Heart left ventricle (tissue), 16 donors: ENCODE results near the gene BTBD18. TPM values are rescaled to one million over a fixed set of nuclear protein-coding genes. Genes with fewer than 3 reads are reported as not detected.
A peak's percentile ranks its signal among the peaks of the same experiment; 100 is the strongest.
"Not testable (repeated sequence)": the region's sequence is repeated elsewhere in the genome, so short reads cannot be mapped to it uniquely, and the experiment has no call there.

Experiments used
- ATAC-seq, 4 donors: fragments of 200-7000 bp; cut with Tn5 transposase; one replicate each; pipeline ENCODE4 v1.9.1; 2020 to 2022; ENCODE audit warnings: moderate library complexity in 4 of 4, mild to moderate bottlenecking in 3 of 4, moderate number of reproducible peaks in 1 of 4
- DNase-seq, 5 donors: peaks; one replicate each; pipeline ENCODE4 v3.0.0-alpha.2; 2020
- H3K27ac ChIP-seq, 12 donors: fragments of 200-600 bp; sonication (generic) in 4 of 12; one replicate each; pipeline versions ENCODE4 v1.5.0 to v1.8.0; 2016 to 2022; ENCODE audit warnings: mild to moderate bottlenecking in 2 of 12
- H3K27me3 ChIP-seq, 9 donors: fragments of 200-600 bp; sonication (generic) in 2 of 9; one replicate each; pipeline versions ENCODE4 v1.5.1 to v1.8.0; 2016 to 2022; ENCODE audit warnings: mild to moderate bottlenecking in 3 of 9
- H3K36me3 ChIP-seq, 9 donors: fragments of 200-600 bp; sonication (generic) in 2 of 9; one replicate each; pipeline versions ENCODE4 v1.5.0 to v1.8.0; 2018 to 2022; ENCODE audit warnings: mild to moderate bottlenecking in 2 of 9
- H3K4me1 ChIP-seq, 12 donors: fragments of 200-600 bp; sonication (generic) in 4 of 12; one replicate each; pipeline versions ENCODE4 v1.5.0 to v1.8.0; 2016 to 2022; ENCODE audit warnings: mild to moderate bottlenecking in 3 of 12
- H3K4me3 ChIP-seq, 12 donors: fragments of 200-600 bp; sonication (generic) in 4 of 12; one replicate each; pipeline versions ENCODE4 v1.5.0 to v1.8.0; 2017 to 2022; ENCODE audit warnings: mild to moderate bottlenecking in 9 of 12, moderate library complexity in 4 of 12
- H3K9me3 ChIP-seq, 12 donors: fragments of 200-600 bp; sonication (generic) in 4 of 12; one replicate each; pipeline versions ENCODE4 v1.5.0 to v1.8.0; 2016 to 2022; ENCODE audit warnings: mild to moderate bottlenecking in 1 of 12
- POLR2A ChIP-seq, 2 donors: fragments of 450-650 bp; IDR thresholded peaks; one replicate each; pipeline ENCODE4 v1.6.1; 2017; ENCODE audit warnings: antibody characterized with exemption in 2 of 2, mild to moderate bottlenecking in 2 of 2, moderate library complexity in 2 of 2
- WGBS, 4 donors: extraction: QIAGEN DNeasy Blood & Tissue Kit in 2 of 4; methylation state at CpG; one replicate each; pipeline versions ENCODE4 v1.1.5 to v1.1.7; 2013 to 2018; 5-methylcytosine and 5-hydroxymethylcytosine counted together
- intact Hi-C, 10 donors: fragments of 100-400 bp; cut with DNase I; formaldehyde crosslinking; loops; one replicate each; pipeline versions ENCODE4 v1.11.1 to v1.14.2; 2022
- polyA plus RNA-seq, 2 donors: library from polyadenylated mRNA; stranded (reverse); fragments of 200-250 nt; gene quantifications; one replicate each; pipeline ENCODE4 v1.2.3, GENCODE V29; 2013
- total RNA-seq, 9 donors: library from RNA; depleted of rRNA in 2 of 9; stranded (reverse); fragments of >200 nt in 2 of 9; fragmentation: NEBNext Ultra II Directional in 3 of 9; extraction: Animal tissue kit (Norgen Biotek cat#: 25700) in 3 of 9; gene quantifications; one replicate each; pipeline versions ENCODE4 v1.1.0 to v1.2.4, GENCODE V29; 2016 to 2023
- TF ChIP-seq, protein P1 (sequence below), 12 donors: fragments of 200-600 bp; sonication (generic) in 4 of 12; IDR thresholded peaks; one replicate each; pipeline versions ENCODE4 v1.5.0 to v1.8.0; 2018 to 2022; ENCODE audit warnings: antibody characterized with exemption in 12 of 12, mild to moderate bottlenecking in 5 of 12
- donor health status: ischemic (EF 13 %, LVEDD 7.1; RV severe dilation, severe dysfunction).
- donor health status: healthy with polysubstance abuse.
- donor health status: DM: no; HTN: yes; CAD: no.
- donor health status: DM: no; HTN: no; CAD: no.
- donor health status: ischemic (EF 25% LVEDD 6.9; RV normal size, moderate dysfunction).
- donor health status: ischemic (EF 25% LVEDD 5.7; RV mildly dilated, moderate dysfunction).
- donor health status: healthy.
- donor health status: DM: yes; HTN: yes; CAD: no.
- donor health status: ischemic (EF 35%, LVEDD 5.7; RV mildly dilated, moderate dysfunction).
- donor health status: nonischemic (EF 11% LVEDD 7.7; RV severe dilation, severe dysfunction).
- donor health status: DM: yes; HTN: yes; CAD: no.
- donor health status: PGD.
- donor health status: ischemic (EF 29% LVEDD 5.4; RV normal size, mild dysfunction).
- donor health status: nonischemic (EF 23%, LVEDD 6.1; RV moderate dilation, normal function).

The BTBD18 gene
- total and polyA plus RNA-seq, 11 donors: 0.11 TPM; not detected in 10

- H3K9me3 ChIP-seq: no peaks in the 10 kb centered on the region
- H3K27me3 ChIP-seq: no peaks in the 10 kb centered on the region
- intact Hi-C loops: loop anchor here in 4 of 10 donors (1.0 to 5.0 kb wide), 5 partner anchors 29 to 865 kb away; partner anchors contain the start of genes ZDHHC5 (in 2 of the 4), LPXN (in 1 of the 4), SELENOH (in 1 of the 4) and ZFP91 (in 1 of the 4)
- TF ChIP-seq, protein P1, sequence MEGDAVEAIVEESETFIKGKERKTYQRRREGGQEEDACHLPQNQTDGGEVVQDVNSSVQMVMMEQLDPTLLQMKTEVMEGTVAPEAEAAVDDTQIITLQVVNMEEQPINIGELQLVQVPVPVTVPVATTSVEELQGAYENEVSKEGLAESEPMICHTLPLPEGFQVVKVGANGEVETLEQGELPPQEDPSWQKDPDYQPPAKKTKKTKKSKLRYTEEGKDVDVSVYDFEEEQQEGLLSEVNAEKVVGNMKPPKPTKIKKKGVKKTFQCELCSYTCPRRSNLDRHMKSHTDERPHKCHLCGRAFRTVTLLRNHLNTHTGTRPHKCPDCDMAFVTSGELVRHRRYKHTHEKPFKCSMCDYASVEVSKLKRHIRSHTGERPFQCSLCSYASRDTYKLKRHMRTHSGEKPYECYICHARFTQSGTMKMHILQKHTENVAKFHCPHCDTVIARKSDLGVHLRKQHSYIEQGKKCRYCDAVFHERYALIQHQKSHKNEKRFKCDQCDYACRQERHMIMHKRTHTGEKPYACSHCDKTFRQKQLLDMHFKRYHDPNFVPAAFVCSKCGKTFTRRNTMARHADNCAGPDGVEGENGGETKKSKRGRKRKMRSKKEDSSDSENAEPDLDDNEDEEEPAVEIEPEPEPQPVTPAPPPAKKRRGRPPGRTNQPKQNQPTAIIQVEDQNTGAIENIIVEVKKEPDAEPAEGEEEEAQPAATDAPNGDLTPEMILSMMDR (IDR thresholded peaks at IDR 0.05): no peak
- TF ChIP-seq POLR2A (IDR thresholded peaks at IDR 0.05): no peak
- WGBS, 4 donors: 0 to 1% (median 0%) methylated on average over 41 to 53 of the region's 53 CpGs
- DNase-seq (peak; percentile 92 to 96 (median 94)), ATAC-seq (peak; percentile 97 to 98 (median 97))
- H3K4me1 ChIP-seq: peaks cover 0 to 47% (median 31%) of the 10 kb centered on the region in 12 donors
- peak within 1 kb of the TSS; percentile 68 to 100 (median 90) for H3K4me3 ChIP-seq
- H3K27ac ChIP-seq: peak within 1 kb of the TSS; percentile 73 to 95 (median 91)
- peaks cover 0 to 9% (median 6%) of the 10 kb centered on the region in 9 donors for H3K36me3 ChIP-seq
These were observed 39.1 kb downstream of the BTBD18 start, which contains the start of gene TMX2 for GRCh38 chr11:57712256-57713150. TSS of gene TMX2 (plus strand) at chr11:57712593. CDS start at chr11:57712619, 26 bp downstream.

DNA sequence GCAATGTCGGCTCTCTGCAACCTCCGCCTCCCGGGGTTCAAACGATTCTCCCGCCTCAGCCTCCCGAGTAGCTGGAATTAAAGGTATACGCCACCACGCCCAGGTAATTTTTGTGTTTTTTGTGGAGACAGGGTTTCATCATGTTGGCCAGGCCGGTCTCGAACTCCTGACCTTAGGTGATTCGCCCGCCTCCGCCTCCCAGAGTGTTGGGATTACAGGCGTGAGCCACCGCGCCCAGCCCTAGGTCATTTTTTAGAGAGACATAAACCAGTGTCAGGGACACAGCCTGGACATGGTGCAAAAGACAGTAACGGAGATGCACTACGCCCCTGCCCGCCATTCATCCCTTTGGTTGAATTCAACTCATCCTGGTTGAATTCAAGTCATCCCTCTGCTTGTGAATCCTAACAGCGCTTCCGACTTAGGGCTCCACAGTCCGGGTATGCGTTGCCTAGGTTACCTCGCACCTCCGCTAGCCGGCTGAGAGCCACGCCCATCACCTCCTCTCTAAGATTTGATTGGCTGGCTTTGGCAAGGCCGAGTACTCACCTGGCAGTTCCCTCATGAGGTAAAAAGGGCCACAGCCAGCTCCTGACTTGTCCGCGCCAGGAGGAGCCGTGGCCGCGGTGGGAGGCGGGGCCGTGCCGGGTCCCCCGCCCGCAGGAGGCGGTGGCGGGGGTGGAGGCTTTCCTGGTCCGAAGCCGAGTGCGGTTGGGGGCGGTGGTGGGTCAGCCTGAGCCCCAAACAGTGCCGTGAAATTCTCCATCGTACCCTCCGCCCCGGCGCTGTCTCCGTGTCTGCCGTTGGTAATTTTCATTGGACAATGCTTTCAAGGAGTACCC, 40.0 kb downstream of the BTBD18 start, which contains the start of gene MED19:
Gene MED19, minus strand, starts transcription at position 802 of the 842 bp plus-strand sequence. Its CDS starts 36 bp downstream, at position 766.
- TF ChIP-seq POLR2A (IDR thresholded peaks at IDR 0.05): peak in 1 of 2 donors; percentile 66
- TF ChIP-seq, protein P1 (IDR thresholded peaks at IDR 0.05): peak in 1 of 12 donors; percentile 13
- H3K9me3 ChIP-seq: no peaks in the 10 kb centered on the region
- H3K4me1 ChIP-seq: peaks cover 0 to 47% (median 31%) of the 10 kb centered on the region in 12 donors
- peaks cover 0 to 11% (median 6%) of the 10 kb centered on the region in 9 donors for H3K36me3 ChIP-seq
- intact Hi-C loops: loop anchor here in 4 of 10 donors (1.0 to 5.0 kb wide), 5 partner anchors 30 to 866 kb away; partner anchors contain the start of genes ZDHHC5 (in 2 of the 4), LPXN (in 1 of the 4), SELENOH (in 1 of the 4) and ZFP91 (in 1 of the 4)
- H3K27me3 ChIP-seq: no peaks in the 10 kb centered on the region
- DNase-seq (peak in 2 of 5 donors; percentile 22 to 83), ATAC-seq (peak in 3 of 4 donors; percentile 5 to 55 (median 54))
- peak within 1 kb of the TSS; percentile 68 to 100 (median 90) for H3K4me3 ChIP-seq
- H3K27ac ChIP-seq: peak within 1 kb of the TSS; percentile 73 to 95 (median 91)
- WGBS, 4 donors: 6 to 11% (median 9%) methylated on average over 37 to 51 of the region's 51 CpGs

GRCh38 chr11:57709802-57710367, 41.7 kb downstream of the BTBD18 start:
- H3K27ac ChIP-seq: no peak overlapping the region
- H3K9me3 ChIP-seq: no peaks in the 10 kb centered on the region
- peaks cover 0 to 23% (median 8%) of the 10 kb centered on the region in 9 donors for H3K36me3 ChIP-seq
- no peaks in the 10 kb centered on the region for H3K27me3 ChIP-seq
- no peak overlapping the region for H3K4me3 ChIP-seq
- no peak for TF ChIP-seq POLR2A (IDR thresholded peaks at IDR 0.05)
- intact Hi-C loops: loop anchor here in 3 of 10 donors (5.0 kb wide), 3 partner anchors 43 to 867 kb away; partner anchors contain the start of genes ZDHHC5 (in 2 of the 3), LPXN (in 1 of the 3) and ZFP91 (in 1 of the 3)
- no peak for ATAC-seq
- no peak for DNase-seq
- H3K4me1 ChIP-seq: peaks cover 0 to 42% (median 30%) of the 10 kb centered on the region in 12 donors
- WGBS, 4 donors: 92 to 97% (median 94%) methylated on average over 5 of the region's 5 CpGs

GRCh38 chr11:57705432-57705831, 46.2 kb downstream of the BTBD18 start:
- H3K36me3 ChIP-seq: peaks cover 0 to 66% (median 46%) of the 10 kb centered on the region in 9 donors
- H3K4me1 ChIP-seq: peaks cover 0 to 12% (median under 1%) of the 10 kb centered on the region in 12 donors
- ATAC-seq, intact Hi-C loops, H3K27ac ChIP-seq, H3K9me3 ChIP-seq, DNase-seq, H3K4me3 ChIP-seq, H3K27me3 ChIP-seq: not testable (repeated sequence)
- 88 to 93% (median 92%) methylated on average over 8 of the region's 8 CpGs for WGBS, 4 donors
